Globus pallidus (tissue), 1 donor: ENCODE measurements around the gene FBXO24.
"Not testable (repeated sequence)": the region's sequence is repeated elsewhere in the genome, so short reads cannot be mapped to it uniquely, and the experiment has no call there.

Experiments
- DNase-seq: peaks from one replicate; pipeline ENCODE4 v3.0.0-alpha.2; 2015; ENCODE audit warnings: low spot score

FBXO24 gene

GRCh38 chr7:100559127-100559526, 27.0 kb upstream of the FBXO24 start:
- DNase-seq: no peak

DNA sequence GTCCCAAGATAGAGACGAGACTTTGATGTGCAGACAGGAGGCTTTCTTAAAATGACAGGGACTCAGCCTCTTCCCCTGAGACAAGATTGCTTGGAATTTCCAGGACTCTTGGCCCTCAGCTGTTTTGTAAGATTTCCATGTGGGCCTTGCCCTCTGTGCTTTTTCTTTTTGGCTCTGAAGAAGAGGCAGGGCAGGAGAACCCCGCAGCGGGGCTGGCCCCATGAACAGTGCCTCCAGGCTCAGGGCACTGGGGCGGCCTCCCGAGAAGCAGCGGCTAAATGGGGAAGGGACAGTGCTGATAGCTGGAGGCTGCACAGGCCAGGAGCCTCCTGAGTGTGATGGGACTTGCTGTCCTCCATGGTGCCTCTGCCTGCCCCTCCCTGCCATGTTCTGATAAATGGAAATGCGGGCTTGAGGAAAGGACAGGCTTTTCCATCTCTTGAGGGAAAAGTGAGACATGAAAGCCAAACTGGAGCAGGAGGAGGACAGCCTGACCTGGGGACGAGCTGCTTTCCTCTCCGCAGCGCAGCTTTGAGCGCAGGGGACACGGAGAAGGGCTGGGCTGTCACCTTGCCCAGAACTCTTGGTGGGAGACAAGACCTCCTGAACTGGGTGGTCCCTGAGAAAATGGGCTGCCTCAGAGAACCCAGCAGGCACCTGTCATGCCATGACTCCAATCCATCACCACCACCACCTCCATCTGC, 24.5 kb upstream of the FBXO24 start:
- no peak for DNase-seq

DNA sequence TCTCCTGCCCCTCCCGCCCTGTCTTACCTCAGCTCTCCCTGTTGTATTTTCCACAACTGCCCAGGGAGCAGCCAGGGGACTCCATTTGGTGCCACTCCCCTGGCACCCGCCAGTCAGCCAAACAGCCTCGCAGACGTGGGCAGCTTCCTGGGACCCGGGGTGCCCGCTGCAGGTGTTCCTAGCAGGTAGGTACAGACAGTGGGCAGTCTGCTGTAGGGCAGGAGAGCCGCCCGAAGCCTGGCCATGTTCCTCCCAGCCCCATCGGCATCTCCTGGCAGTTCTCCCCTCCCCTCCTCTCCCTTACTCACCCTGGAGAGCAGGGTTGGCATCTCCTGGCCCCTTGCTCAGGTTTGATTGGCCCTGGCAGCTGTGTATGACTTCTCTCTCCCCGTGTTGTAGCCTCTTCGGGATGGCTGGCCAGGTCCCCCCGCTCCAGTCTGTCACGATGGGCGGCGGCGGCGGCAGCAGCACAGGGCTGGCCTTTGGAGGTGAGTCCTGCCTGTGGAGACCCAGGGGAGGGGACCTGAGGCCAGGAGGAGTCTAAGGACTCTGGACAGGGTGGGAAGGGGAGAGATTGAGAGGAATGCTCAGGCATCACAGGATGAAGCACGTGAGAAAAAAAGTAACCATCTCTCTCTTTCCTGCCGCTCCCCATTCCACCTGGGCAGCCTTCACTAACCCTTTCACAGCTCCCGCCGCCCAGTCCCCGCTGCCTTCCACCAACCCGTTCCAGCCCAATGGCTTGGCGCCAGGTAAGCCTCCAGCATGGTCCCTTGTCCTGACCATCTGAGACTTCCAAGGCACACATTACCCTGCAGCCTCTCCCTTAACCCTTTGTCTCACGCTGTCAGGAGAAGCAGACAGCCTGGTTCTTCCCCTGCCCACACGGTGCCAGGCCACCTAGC, 23.7 kb upstream of the FBXO24 start:
- DNase-seq: no peak

- DNase-seq: no peak
These were observed 23.0 kb upstream of the FBXO24 start for GRCh38 chr7:100563100-100563564.

- DNase-seq: no peak
These were observed 22.2 kb upstream of the FBXO24 start for GRCh38 chr7:100563809-100564400.

DNA sequence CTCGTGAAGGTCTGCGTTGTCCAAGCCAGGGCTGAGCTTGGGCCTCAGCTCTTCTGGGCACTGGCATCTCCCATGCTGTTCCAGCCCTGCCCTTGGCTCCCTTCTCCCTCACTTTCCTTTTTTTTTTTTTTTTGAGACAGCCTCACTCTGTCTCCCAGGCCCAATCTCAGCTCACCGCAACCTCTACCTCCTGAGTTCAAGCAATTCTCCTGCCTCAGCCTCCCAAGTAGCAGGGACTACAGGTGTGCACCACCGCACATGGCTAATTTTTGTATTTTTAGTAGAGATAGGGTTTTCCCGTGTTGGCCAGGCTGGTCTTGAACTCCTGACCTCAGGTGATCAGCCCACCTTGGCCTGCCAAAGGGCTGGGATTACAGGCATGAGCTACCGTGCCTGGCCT, 21.7 kb upstream of the FBXO24 start:
- not testable (repeated sequence) for DNase-seq

DNA sequence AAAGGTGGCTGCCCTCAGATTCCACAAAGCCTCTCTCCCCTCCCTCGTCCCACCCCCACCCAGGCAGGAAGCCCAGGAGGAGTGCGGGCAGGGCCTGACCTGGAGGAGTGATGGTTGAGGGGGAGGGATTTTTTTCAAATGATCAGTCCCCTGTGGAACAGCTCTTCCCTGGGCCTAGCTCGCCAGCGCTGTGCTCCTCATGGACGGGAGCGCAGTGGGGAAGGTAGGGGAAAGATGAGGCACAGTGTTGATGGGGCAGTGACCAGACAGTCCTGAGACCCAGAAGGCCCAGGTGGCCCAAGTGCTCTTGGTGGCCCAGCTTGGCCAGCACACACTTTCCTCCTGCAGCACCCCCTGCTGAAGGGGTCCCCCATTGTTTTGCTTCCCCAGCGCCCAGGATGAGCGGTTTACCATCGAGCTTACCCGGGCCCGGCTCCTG, 21.0 kb upstream of the FBXO24 start:
- DNase-seq: no peak

DNA sequence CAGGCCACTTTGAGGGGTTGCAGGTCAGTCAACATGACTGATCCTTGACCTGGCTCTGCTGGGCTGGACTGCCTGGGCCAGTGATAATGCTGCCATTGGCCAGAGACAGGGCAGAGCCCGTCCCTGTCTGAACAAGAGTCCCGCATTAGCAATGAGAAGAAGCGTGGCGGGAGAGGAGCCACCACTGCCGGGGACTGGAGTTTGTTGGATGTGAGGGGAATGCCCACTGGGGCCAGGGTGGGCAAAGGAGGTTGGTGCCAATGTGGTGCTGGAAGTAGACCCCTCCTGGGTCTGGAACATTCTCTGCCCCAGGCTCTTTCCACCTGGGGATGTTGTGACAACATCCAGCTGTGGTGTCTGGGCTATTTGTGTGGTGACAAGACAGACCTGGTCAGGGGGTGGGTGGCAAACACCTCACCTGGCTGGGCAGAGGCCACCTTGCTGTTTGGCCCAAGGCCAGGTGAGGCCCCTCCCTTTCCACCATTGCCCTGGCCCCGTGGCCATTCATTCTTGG, 20.1 kb upstream of the FBXO24 start:
- no peak for DNase-seq

- no peak for DNase-seq
These were observed 18.9 kb upstream of the FBXO24 start for GRCh38 chr7:100567031-100567730.

DNA sequence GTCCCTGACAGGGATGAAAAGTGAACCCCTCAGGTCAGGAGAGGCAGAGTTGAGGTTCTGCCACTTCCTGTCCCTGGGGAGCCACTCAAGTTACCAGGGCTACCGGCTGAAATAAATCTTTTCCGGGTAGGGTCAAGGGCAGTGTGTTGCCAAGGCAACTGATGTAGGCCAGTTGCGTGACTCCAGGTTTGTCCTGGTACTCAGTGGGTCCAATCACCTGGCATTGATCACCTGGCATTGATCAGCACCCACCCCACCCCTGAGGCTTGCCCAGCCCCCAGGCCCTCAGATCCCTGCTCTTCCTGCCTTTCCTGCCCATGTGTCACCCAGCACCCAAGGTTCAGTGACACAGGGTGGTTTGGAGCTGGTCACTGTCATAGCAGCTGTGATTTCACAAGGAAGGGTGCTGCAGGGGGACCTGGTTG, 18.4 kb upstream of the FBXO24 start:
- no peak for DNase-seq

DNA sequence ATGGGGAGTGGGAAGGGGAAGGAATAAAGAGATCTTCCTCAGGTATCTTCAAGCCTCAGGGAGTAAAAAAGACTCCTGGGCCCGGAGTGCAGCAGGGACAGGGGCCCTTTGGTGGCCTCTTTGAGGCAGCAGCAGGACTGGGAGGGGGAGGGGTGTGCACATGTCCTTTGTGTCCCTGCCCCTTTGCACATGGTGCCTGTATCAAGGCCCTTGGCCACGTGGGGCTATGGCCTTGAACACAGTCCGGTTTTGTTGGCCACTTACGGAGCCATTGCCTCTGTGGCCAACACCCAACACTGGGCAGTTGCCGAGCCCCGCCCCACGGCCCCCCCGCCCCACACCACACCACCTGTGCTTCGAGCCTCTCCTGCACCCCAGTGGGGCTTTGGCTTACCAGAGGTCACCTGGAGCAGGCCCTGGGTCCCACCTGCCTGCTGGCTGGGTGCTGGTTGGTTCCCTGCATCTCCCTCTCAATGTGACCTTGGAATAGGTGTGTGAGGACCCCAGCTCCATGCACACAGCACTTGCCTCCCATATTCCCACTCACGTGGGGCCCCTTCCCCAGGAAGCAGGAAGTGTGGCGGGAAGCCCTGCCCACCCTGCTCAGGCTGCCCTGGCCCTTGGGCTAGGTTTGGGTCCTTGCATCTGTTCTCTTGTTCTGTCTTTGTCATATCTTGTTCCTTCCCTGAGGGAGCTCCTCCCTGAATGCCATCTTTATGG, 17.8 kb upstream of the FBXO24 start:
- DNase-seq: no peak

DNA sequence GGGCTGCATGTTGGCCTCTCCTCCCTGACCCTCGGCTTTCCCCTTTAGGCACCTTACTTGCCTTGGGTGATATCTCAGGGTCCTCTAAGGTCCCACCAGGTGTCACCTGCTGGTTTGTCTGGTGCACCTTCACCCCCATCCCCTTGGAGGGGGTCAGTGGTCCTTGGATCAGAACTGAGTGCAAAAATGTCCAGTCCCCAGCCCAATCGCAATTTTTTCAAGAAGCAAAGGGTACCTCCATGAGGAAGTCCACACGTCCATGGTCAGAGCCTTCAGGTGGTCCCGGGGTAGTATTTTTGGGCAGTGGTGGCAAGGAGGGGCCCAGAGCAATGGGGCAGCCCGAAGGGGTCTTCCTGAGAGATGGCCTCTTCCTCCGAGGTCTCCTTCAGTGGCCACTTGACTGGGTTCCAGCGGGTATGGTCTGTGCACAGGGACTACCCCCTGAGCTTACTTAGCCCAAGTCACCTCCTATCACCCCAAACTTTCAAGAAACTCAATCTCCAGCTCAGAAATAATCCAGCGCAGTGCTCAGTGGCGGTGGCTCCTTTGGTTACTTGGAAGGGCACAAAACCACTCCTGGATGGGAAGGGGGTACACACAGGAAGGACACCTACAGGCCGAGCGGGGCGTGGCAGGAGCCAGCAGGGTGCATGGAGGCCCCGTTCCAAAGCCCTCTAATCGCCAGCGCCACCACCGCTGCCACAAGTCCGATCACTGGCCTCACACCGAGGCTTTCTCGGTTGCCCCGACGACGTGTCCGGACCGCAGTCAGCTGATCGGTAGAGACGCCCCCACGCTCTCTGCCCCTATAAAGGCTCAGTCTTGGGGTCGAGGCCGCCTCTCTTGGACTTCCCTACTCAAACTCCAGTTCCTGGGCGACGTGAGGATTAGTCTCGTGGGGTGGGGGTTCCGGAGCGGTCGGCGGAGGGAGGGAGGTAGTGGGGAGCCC, 17.0 kb upstream of the FBXO24 start:
- DNase-seq: peak; percentile 74

GRCh38 chr7:100570954-100571828, 14.9 kb upstream of the FBXO24 start:
- DNase-seq: no peak

DNA sequence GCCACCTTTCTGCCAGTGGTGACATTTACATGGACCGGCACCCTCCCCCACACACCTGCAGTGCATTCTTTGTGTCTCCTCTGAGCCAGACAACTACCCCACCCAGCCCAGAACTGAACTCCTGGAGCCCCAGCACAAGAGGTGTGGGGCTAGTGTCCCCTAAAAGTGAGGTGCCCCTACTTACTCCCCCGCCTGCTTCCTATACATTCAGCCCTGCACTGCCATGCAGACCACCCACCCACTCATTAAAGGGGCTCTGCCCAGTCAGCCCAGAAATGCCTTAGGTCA, 14.4 kb upstream of the FBXO24 start:
- no peak for DNase-seq

- DNase-seq: no peak
These were observed 13.7 kb upstream of the FBXO24 start for GRCh38 chr7:100572281-100572948.

DNA sequence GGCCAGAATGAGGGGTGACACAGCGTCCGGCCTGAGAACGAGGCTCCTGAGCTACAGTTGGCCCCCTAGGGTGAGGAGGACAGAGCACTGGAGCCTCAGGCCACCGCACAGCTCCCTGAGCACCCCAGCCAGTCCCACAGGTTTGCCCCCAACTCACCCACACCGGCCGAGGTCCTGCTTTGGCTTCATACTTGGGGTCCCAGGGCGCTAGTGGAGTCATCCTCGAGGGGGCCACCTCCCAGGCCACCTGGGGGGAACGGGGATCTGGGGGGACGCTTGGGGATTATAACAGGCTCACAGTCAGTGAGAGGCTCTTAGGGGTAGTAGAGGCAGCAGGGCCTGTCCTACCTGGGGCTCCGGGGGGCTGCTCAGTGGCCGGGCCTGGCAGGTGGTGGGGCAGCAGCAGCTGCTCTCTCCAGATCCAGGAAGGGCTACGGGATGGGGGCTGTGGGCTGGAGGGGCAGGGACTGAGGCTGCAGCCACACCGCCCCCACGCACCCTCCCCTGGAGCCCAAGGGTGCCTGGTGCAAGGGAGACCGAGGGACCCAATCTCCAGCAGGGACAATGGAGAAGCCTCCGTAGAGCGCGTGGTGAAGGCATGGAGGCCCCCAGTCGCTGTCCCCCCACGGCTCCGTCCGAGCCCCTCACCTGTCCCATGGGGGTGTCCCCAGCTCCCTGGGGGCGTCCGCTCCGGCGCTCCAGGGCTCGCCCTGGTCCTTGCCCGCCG, 13.0 kb upstream of the FBXO24 start:
- no peak for DNase-seq

GRCh38 chr7:100573691-100574361, 12.3 kb upstream of the FBXO24 start, which contains the start of gene SAP25:
TSS of gene SAP25 (minus strand) at chr7:100573900. CDS start at chr7:100573742, 158 bp downstream.
- no peak for DNase-seq
